ENCODE measurements around the gene KCNJ5.
"Not testable (repeated sequence)": the region's sequence is repeated elsewhere in the genome, so short reads cannot be mapped to it uniquely, and the experiment has no call there.

KCNJ5 gene

DNA sequence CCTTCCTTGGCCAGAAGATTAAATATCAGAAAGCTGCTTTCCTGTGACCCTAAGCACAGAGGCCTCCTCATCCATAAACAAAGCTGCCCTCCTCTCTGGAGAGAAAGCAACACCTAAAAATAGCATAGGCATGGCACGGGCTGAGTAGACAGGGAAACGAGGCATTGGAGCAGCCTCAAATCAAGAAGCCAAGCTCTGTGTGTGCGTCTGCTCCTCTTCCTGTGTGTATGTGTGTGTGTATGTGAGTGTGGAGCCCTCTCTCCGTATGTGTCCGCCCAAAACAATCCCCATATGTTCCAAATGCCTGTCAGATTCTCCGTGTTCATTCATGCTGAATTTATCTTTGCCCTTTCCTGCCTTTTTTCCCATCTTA is 24.0 kb downstream of the KCNJ5 start:
- no peak for DNase-seq

DNA sequence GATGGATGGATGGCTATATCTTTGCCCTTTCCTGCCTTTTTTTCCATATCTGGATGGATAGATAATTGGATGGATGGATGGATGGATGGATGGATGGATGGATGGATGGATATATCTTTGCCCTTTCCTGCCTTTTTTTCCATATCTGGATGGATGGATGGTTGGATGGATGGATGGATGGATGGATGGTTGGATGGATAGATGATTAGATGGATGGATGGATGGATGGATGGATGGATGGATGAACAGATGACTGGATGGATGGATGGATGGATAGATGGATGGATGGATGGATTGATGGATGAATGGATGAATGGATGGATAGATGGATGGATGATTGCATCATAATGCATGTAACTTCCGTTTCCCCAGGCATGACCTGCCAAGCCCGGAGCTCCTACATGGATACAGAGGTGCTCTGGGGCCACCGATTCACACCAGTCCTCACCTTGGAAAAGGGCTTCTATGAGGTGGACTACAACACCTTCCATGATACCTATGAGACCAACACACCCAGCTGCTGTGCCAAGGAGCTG is 24.9 kb downstream of the KCNJ5 start:
- no peak for DNase-seq

DNA sequence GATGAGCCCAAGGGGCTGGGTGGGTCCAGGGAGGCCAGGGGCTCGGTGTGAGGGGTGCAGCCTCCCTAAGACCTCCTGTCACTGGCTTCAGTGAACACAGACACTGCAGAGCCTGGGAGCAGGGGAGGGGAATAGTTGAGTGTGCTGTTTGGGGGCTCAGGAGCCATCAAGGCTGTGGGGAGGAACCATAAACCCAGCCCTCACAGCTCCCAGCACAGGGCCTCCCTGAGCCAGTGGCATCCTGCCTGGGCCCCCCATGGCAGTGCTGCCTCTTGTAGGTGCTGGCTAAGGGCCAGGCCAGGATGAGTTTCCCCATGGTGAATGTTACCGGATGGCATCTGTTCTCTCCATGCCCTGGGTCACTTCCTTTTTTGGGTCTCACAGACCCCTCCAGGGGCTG is 25.5 kb downstream of the KCNJ5 start:
- no peak for DNase-seq

DNA sequence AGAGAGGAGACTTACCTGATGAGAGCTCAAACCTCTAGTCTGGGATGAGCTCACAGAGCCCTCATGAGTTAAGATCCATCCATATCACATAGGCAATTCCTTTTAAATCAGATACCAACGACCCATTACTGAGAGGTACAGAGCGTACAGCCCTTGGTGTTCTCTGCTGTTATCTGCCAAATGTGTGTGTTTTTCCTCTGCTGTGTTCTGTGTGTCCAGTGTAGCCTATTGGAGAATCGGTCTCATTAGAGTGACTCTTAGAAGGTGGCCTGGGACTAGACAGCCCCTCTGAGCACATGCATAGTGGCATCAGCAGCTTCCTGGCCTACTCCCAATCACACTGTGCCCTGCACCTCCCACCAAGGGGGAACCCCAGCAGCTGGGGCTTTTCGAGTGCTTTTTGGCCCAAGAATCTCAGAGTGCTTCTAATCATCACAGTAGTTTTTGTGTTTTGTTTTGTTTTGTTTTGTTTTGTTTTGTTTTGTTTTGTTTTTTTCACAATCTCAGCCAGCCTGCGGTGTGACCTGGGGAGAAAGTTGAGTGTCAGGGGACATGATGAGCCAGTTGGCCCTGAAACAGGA is 26.1 kb downstream of the KCNJ5 start:
- DNase-seq, result no peak

DNA sequence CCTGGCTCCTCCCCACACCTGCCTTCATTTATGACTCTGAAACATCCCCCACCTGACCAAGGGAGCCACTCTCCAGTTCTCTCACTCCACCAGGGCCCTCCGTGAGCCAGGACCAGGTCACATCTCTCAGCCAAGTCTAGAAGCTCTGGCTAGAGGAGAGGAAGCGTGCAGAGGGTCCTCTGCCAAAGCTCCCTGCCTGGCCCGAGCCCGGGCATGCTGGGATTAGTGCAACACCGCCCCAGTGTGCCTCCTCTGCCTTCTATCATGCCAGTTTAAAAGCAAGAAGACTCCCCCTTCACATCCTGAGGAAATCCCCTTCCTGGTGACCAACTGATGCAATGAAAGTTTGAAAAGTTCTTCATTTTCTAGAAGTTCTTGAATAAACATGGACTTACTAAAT is 28.1 kb downstream of the KCNJ5 start:
- no peak for DNase-seq

DNA sequence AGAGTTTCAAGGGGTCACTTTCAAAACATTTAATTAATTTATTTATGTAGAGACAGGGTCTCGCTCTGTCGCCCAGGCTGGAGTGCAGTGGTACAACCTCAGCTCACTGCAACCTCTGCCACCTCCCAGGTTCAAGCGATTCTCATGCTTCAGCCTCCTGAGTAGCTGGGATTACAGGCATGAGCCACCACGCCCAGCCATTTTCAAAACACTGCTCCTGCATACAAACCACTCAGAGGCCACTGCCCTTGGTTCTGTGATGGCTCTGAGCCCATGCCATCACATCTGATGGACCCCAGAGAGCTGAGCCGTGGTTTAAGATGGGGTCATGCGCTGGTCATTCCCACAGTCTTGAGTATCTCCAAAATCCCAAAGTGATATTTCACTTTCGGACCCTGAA is 28.5 kb downstream of the KCNJ5 start:
- not testable (repeated sequence) for DNase-seq

DNA sequence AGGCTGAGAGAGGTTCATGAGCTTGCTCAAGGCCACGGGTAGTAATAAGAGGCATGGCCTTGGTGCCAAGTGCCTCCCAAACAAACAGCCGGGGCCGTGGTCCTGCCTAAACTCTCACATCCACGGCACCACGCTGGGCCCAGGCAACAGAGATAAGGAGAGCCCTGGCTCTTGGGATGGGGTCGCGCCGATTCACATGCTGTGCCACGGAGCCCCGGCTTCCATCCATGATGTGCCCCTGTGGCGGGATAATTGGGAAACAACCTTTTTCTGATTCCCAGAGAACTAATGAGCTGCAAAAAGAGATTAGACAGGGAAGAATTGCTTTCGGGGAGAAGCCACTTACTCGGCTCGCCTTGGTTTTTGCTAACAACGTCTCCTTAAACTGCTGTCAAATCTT is 29.5 kb downstream of the KCNJ5 start:
- no peak for DNase-seq

DNA sequence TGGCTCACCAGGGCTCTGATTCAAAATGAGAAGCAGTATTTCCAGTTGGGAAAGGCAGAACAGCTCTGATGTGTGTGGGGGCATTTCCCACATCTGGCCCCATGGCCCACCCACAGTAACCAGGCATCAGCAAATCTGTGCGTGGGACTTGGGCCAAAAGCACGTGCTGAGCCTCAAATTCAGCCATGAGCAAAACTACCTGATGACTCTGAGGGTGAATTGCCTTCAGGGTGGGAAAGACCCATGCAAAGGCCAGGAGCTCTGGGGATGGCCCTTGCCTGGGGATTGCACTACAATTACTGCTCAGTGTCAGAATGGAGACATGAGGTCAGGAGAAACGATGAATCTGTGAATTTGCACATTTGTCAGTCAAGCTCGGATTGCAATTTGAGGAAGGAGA is 30.6 kb downstream of the KCNJ5 start:
- DNase-seq, result no peak

DNA sequence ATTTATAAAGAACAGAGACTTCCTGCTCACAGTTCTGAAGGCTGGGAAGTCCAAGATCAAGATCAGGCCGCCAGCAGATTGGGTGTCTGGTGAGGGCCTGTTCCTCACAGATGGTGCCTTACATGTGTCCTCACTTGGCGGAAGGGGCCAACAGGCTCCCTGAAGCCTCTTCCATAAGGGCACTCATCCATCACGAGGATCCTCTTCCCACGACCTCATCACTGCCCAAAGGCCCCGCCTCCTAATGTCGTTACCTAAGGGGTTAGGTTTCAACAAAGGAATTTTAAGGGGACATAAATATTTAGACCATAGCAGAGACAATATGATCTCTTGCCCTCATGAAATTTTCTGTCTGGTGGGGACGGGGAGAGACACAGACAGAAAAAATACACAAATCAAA is 32.9 kb downstream of the KCNJ5 start:
- no peak for DNase-seq

DNA sequence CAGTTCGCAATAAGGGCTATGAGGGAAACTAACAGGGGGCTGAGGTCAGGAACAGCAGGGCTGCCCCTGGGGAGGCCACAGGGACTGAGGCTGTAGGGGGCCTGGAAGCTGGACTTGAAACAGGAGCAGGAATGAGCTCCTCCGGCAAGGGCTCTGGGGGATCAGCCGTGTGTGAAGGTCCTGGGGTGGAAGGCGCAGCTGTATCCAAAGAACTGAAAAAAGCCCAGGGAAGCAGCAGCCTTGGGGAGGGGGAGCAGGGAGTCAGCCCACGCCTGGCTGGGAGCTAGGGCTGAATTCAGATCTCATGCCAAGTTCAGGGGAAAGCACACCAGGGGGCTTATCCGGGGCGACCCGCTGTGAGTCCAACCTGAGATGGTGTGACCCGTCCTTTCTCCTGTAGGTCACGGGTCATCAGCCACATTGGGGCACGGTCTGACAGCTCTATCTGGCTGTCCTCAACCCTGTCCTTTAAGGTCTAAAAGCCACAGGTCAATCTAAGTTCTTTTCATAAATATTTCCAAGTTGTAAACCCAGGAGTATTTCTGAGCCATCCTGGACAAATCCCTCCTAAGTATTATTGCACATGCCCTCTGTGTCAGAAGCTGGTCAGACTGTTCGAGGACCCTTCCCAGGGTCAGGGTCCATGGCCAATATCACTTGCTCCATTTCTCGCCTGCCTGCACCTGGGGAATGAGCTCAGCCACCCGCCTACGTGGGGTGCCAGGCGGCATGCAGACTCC is 33.5 kb downstream of the KCNJ5 start:
- no peak for DNase-seq

DNA sequence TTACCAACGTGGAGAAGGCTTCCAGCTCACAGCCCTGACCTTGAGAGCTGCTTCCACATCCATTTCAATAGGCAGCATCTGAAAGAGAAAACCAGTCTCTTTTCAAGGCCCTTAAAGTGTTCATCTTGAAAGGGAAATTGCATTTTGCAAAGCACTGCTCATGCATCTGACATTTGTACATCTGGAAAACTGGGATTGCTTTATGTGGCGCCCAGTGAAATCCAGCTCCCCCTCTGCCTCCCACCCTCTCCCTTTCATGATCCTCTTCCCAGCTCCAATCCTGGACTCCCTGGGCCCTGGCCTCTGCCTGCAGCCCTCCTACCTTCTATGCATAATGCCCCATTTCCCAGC is 34.1 kb downstream of the KCNJ5 start:
- no peak for DNase-seq

DNA sequence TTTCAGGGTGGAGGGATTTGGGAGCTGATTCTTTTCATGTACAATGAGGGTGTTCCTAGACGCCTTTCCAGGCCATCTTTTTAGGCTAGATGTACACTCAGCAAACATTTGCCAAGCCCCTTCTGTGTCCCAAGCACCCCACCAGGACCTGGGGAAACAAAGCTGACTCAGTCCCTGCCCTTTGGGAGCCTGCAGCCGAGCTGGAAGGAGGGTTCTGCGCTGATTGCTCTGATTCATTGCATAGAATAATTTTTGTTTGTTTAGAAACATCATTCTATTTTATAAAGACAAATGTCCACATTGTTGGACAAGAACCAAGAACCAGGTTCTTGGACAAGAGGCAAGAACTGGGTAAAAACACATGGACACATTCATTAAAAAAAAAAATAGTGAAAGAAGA is 34.8 kb downstream of the KCNJ5 start:
- DNase-seq, result no peak

DNA sequence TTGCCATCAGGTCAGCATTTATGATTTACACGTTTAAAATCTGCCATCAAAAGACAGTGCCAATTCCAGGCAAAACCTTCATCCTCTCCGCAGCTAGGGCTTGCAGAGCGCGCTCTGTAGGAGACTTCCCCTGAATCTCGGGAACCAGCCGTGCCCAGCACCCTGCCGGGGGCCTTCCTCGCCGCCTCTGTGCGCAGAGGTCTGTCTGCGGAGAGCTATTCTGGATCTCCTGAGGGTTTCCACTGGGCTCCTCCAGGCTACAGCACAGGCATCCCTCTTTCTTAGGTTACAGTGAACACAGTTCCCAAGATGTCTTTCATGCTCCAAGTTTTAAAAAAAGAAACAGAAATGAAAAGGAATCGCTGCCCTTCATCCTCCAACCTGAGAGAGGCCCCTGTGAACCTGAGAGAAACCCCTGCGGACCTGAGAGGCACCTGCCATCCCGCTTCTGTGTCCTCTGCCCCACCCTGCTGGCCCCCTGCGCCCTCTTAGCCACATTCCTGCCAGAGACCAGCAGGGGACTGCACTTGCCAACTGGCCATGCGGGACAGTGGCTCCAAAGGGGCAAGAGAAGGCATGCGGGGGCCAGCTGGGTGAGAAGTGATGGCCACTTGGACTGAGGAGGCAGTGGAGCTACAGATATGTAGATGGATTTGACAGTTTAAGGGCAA is 35.4 kb downstream of the KCNJ5 start:
- no peak for DNase-seq

DNA sequence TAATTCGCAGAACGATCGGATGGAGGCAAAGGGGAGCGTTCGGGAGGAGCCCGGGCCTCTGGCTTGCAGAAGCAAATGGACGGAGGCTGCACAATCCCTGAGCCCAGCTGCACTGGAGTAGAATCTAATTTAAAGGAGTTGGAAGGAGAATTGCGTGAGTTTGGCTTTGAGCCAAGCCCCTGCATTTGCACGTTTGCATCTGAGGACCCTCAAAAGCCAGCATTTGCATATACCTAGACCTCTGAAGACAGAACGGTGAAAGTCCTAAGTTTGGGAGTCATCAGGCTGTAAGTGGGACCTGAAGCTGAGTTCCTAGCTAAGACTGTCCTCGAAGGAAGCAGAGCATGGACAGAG is 35.9 kb downstream of the KCNJ5 start:
- no peak for DNase-seq

DNA sequence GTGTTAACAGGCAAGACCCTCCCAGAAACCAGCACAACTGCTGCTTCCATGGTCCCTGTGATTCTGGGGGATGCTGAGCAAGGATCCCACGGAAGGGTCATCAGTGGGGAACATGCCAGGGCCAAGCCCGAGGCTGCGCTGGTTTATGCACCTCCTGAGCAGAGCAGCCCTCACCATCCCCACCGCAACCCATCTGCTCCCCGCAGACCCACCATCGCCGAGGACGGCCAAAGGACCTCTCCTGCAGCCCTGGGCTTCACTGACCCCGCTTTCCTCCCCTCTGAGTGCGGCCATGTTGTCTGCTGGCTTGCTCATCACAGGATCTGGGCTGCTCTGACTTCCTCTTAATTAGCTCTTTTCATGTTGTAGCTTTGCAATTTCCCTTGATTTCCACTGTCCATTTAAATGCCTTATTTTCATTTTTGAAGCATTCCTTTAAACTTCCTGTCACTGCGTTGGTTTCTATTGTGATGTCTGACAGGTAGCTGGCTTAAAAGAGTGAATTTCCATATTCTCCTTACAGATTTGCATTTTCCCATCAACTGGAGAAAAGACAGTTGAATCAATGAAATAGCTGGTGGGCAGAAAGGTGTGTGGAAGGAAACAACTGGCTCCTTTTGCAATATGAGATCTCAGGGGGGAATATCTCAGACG is 36.7 kb downstream of the KCNJ5 start:
- DNase-seq, result no peak

DNA sequence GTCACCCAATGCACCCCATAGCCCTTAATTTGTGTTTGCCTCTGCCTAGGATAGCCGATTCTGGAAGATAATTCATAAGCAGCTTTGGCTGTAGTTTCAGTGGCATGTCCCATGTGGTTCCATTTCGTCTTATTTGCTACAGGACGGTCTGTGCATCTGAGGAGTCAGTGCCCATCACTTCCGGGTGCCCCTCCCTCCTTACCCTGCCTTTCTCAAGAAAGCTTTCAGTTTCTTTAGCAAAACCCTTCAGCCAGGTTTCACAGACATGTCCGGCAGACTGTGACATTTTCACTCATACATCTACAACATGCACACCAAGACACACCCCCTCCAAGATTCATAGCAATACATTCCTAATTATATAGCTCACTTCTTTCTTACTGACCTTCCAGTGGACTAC is 37.2 kb downstream of the KCNJ5 start:
- DNase-seq, result no peak

DNA sequence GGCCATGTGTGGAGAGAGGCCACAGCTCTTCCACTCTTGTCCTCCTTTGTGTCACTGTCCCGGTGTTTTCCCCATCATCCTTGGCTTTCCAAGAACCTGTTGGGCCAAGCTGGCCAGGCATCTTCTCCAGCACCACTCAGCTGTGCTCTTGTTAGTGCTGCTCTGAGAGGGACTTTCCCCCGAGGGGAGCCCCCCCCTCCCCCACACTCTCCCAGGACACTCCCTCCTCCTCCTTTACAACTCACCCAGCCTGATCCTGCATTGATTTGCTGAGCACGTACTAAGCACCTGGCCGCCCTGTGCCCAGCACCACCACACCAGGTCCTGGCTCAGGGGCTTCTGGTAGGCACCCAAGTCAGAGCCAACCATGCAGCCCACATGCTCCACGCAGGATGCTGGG is 38.3 kb downstream of the KCNJ5 start:
- no peak for DNase-seq

DNA sequence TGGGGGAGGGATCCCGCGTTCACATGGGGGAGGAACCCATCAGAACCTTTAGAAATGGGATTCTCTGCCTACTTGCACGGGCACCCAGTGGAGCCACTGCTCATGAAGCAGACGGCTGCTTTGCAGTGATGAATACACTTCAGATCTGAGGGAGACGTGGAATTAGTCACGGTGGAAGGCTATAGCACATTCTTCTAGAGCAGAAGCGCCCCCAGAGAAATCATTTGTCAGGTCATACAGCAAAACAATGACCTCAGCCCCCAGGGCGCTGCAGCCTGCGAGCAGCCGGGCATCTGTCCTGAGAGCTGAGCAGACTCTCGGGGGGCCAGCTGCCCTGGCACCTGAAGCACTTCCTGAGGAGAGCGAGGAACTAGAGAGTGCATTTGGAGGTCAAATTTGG is 38.8 kb downstream of the KCNJ5 start:
- no peak for DNase-seq

DNA sequence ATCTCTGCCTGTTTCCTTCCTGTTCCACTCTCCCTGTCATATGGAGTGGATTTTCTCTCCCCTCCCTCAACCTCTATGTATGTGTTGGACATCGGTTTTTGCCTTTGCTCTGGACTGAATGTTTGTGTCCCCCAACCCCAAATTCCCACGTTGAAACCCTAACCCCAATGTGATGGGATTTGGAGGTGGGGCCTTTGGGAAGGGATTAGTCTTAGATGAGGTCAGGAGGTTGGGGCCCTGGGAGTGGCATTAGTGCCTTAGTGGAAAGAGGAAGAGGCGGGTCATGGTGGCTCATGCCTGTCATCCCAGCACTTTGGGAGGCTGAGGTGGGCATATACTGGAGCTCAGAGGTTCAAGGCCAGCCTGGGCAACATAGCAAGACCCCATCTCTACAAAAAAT is 39.9 kb downstream of the KCNJ5 start:
- no peak for DNase-seq

DNA sequence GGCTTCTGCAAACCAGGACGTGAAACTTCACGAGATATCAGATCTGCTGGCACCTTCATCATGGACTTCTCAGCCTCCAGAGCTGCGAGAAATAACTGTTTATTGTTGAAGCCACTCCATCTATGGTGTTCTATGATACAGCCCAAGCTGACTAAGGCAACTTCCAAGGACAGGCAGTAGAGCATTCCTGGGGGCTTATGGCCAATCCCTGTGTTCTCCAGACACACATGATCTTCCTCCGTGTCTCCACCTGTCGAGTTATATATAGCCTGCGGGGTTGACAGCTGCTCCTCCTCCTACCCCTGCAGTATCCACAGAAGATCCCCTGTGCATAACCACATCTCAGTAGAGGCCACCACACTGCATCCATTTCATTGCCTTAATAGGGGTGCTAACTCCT is 40.5 kb downstream of the KCNJ5 start:
- DNase-seq, result no peak

DNA sequence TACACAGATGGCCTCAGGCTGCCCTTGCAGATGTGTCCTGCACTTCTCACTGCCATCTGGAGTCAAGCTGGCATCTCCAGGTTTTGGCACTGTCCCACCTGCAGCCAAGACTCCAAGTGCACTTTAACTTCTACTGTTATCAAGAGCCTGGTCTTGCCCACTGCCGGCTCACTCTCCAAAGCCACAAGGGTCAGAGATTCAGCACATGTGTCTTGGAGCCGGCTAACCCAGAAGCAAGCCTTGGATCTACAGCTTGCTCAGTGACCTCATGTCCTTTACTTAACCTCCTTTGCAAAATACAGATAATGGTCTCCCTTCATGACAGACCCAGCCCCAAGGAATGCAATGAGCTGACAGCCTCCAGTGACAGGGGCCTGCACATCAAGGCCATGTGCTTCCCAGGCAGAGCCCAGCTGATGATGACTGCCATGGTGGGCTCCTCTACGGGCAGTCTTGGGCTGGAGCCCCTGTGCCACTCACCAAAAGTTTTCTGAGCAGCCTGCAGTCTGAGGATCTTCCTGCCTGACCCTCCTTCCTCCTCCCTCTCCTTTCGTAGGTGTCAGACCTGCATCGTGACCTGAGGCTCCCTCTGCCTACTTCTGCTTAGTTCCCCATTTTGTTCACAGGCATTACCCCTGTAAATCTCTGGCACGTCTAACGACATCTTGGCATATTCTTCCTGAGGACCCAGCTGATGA is 42.5 kb downstream of the KCNJ5 start:
- no peak for DNase-seq

DNA sequence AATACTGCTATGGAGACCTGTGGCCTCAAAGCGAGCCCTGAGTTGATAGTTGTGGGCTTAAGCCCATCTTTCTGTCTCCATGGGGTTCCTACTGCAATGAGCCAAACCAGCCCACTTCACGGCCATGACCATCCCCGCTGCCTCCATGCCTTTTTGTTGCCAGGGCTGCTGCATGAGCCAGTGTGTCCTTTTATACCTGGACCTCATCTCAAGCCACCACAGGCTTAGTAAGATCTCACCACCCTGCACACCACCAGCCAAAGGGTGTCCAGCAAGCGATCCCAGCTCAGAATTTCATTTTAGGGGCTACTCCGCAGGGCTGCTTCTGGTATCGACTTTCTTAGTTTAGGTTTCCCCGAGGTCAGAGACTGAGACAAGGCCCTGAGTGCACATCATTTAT is 43.2 kb downstream of the KCNJ5 start:
- no peak for DNase-seq

DNA sequence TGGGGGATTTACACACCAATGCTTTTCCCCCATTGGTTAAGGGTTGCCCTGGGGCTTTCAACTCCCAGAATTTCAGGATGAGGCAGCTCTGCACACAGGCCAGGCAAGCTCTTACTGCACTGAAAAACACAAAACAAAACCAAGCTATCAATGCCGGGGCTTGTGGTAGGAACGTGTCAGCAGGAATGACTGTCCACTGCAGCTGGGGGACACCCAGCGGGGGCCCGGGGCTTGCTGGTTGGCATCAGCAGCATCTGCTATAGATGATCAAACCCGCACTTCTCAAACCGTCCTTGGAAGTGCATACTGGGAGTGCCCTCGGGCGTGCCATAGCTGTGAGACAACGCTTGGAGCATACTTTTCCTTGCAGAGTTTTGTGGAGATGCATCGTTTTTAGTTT is 43.8 kb downstream of the KCNJ5 start:
- no peak for DNase-seq
